Fibroblast of skin of right biceps (primary cell): ENCODE data around the gene TRANK1.
A peak's percentile ranks its signal among the peaks of the same experiment; 100 is the strongest.
"Not testable (repeated sequence)": the region's sequence is repeated elsewhere in the genome, so short reads cannot be mapped to it uniquely, and the experiment has no call there.

Experiments
- DNase-seq: peaks from one replicate; pipeline ENCODE4 v3.0.0-alpha.2; 2013

Gene TRANK1

DNA sequence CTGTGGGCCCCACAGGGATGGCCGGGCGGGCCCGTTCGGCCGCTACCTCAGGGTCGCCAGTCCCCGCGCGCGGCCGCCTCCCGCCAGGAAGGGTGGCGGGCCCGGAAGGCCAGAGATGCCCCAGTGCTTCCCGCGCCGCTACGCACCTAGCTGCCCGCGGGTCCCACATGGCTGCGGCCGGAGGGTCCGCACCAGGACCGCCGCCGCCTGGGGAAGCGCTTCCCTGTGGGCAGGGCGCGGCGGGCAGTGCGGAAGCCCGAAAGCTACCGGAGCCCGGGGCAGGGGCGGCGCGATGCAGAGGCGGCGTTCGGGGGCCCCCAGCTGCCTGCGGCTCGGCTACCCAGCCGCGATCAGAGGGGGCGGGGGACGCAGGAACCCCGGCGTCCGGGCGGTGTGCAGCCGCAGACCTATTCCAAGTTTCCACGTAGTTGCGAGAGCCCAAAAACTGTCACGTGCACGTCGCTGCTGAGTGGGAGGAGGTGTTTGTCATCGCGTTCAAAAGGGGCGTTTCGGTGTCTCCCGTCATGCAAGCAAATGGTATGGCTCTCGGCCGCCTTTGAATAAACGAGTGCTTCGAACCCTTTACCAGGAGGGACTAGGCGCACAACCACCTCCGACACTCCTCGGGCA is at the start of gene TRANK1:
Gene TRANK1 (minus strand): TSS at position 414 of the 630 bp plus-strand sequence. CDS start 245 bp downstream, at position 169.
- peak; percentile 67 for DNase-seq

- peak; percentile 100 for DNase-seq
These were observed 48.8 kb upstream of the TRANK1 start, which contains the start of gene MLH1 for GRCh38 chr3:36993326-36994283. MLH1 (plus strand) TSS chr3:36993518; CDS start chr3:36993548, 30 bp downstream.

DNA sequence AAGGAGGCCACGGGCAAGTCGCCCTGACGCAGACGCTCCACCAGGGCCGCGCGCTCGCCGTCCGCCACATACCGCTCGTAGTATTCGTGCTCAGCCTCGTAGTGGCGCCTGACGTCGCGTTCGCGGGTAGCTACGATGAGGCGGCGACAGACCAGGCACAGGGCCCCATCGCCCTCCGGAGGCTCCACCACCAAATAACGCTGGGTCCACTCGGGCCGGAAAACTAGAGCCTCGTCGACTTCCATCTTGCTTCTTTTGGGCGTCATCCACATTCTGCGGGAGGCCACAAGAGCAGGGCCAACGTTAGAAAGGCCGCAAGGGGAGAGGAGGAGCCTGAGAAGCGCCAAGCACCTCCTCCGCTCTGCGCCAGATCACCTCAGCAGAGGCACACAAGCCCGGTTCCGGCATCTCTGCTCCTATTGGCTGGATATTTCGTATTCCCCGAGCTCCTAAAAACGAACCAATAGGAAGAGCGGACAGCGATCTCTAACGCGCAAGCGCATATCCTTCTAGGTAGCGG is 48.0 kb upstream of the TRANK1 start, which contains the start of gene EPM2AIP1:
Gene EPM2AIP1 (minus strand): TSS at position 326 of the 520 bp plus-strand sequence. CDS start 54 bp downstream, at position 272.
- DNase-seq = no peak

DNA sequence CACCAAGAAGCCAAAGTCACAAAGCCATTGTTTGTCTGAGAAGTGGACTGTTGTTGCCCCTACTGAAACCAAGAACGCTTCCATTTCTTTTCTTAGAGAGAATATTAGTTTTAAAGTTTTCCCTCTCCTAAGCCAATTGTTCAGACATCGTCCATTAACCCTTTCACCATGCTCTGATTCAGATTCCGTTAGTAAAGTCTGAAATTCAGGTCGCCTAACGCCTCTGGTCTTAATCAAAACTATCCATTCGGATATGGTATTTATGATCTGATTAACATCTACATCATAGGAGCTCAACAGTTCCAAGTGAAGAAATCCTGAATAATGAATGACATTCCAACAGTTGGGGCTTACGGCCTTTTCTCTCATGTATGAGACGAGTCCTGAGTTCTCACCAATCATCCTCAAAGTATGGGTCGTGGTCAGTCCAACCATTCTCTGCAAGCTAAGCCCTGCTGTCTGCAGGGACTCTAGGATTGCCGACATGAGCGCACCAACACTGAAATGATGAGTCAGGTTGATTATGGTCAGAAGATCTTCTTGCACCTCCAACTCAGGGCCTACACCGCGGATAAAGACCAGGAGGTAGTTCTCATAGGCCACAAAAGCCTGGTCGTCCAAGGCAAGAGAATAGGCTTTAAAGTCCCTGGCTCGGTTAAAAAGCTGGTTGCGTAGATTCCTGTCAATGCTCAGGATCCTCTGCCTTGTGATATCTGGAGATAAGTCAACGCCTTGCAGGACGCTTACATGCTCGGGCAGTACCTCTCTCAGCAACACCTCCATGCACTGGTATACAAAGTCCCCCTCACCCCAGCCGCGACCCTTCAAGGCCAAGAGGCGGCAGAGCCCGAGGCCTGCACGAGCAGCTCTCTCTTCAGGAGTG is 47.3 kb upstream of the TRANK1 start:
- peak; percentile 72 for DNase-seq

GRCh38 chr3:36991147-36991546 is 46.3 kb upstream of the TRANK1 start:
- DNase-seq = no peak

GRCh38 chr3:36989568-36989967 is 44.7 kb upstream of the TRANK1 start:
- DNase-seq = no peak

- DNase-seq = no peak
These were observed 44.2 kb upstream of the TRANK1 start for GRCh38 chr3:36989005-36989404.

DNA sequence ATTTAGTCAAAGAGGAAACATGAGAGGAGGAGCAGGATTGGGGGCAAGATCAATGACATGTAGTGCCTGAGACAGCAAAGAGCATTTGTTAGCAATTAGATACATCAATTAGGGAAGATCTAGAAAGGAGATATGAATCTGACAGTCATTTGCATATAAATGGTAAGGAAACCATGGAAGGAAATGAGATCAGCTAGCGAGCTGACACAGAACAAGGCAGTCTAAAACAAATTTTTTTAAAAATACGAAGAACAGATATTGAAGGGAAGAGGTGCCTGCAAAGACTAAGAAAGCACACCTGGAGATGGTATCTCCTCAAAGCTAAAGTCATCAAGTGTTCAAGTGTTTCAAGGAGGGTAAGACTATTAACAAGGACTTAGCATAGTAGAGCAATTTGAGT is 43.5 kb upstream of the TRANK1 start:
- DNase-seq = no peak

DNA sequence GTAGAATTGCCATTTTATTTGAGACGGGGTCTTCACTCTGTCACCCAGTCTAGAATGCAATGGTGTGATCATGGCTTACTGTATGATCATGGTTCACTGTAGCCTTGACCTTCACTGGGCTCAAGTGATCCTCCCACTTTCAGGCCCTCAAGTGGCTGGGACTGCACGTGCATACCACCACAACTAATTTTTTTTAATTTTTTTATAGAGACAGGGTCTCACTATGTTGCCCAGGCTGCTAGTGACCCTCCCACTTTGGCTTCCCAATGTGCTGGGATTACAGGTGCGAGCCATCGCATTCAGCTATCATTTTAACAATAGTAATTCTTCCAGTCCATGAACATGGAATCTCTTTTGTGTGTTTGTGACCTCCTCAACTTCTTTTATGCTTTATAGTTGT is 36.2 kb upstream of the TRANK1 start:
- no peak for DNase-seq

GRCh38 chr3:36973139-36973538 is 28.3 kb upstream of the TRANK1 start:
- DNase-seq = no peak

GRCh38 chr3:36972163-36972562 is 27.3 kb upstream of the TRANK1 start:
- DNase-seq = no peak

DNA sequence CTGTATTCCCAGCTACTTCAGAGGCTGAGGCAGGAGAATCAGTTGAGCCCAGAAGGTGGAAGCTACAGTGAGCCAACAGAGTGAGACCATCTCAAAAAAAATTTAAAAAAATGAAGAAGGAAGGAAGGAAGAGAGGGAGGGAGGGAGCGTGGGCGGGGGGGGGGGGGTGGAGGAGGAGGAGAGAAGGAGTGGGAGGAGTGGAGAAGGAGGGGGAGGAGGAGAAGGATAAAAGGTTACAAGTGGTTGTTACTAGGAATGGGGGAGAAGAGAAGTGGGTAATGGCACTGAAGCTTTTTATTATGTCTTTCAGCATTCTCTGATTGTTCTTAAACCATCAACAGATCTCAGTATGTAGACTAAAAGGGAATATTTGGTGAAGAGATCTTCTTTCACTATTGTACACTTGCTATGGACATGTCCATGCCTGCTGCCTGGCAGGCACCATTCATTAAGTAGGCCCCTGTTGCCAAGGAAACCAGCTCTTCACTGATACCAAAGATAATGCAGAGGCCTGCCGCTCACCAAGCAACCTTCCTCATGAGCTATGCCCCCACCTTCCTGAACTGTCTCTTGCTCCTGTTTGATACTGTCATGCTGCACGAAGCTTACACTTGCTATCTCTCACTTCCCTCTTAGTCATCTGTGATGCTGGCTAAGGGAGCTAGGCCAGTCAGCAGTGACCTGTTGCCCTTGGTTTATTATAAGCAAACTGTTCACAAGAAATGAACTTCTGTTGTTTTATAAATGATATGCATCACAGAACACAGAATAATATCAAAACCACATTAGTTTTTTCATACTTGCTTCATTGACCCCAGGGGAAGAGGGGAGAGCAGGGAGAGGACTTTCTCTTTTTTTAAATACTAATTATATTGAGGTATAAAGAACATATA is 24.9 kb upstream of the TRANK1 start:
- DNase-seq = peak; percentile 42

DNA sequence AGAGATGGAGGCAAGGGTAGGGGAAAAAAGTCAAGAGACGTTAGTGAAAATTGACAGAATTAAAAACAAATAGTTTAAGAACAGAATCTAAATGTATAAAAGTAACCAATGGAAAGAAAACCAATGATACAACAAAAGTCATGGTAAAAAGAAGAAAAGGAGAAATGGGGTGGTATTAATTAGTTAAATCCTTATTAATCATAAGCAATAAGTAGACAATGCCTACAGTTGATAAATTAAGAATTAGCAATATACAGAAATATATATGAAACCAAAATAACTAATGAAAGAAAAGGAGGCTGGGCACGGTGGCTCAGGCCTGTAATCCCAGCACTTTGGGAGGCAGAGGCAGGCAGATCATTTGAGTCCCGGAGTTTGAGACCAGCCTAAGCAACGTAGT is 24.2 kb upstream of the TRANK1 start:
- no peak for DNase-seq

DNA sequence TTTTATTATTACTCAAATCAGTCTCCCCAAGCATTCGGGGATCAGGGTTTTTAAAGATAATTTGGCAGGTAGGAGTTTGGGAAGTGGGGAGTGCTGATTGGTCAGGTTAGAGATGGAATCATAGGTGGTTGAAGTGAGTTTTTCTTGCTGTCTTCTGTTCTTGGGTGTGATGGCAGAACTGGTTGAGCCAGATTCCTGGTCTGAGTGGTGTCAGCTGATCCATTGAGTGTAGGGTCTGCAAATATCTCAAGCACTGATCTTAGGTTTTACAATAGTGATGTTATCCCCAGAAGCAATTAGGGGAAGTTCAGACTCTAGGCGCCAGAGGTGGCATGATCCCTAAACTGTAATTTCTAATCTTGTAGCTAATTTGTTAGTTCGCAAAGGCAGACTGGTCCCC is 20.6 kb upstream of the TRANK1 start:
- no peak for DNase-seq

GRCh38 chr3:36964817-36965216 is 20.0 kb upstream of the TRANK1 start:
- DNase-seq = no peak

- no peak for DNase-seq
These were observed 19.5 kb upstream of the TRANK1 start for GRCh38 chr3:36964331-36964730.

GRCh38 chr3:36963008-36963407 is 18.2 kb upstream of the TRANK1 start:
- DNase-seq = not testable (repeated sequence)

DNA sequence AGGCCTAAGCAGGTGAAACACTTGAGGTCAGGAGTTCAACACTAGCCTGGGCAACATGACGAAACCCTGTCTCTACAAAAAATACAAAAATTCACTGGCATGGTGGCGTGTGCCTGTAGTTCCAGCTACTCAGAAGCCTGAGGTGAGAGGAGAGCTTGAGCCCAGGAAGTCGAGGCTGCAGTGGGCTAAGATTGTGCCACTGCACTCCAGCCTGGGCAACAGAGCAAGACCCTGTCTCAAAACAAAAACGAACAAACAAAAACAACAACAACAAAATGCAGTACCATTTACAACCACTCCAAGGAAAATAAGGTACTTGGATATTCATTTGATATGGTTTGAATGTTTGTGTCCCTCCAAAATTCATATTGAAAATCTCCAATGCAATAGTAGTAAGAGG is 15.6 kb upstream of the TRANK1 start:
- no peak for DNase-seq

DNA sequence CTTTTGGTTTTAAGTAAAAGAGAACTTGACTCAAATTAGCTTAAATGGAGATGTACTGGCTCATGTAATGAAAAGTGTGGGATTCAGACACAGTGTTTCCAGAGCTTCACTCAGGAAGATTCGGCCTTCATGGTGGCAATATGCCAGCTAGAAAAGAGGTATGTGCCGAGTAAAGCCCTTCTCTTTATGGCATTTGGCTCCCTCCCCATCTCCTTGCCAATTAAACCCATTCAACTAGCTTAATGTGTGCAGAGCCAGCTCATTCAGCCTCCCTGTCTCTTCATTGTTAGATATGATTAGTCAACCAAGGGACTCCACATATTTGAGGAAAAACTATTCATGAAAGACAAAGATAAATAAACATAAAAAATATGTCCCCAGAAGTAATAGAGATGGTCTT is 15.0 kb upstream of the TRANK1 start:
- peak; percentile 14 for DNase-seq

- peak; percentile 77 for DNase-seq
These were observed 13.2 kb upstream of the TRANK1 start for GRCh38 chr3:36957862-36958686.

DNA sequence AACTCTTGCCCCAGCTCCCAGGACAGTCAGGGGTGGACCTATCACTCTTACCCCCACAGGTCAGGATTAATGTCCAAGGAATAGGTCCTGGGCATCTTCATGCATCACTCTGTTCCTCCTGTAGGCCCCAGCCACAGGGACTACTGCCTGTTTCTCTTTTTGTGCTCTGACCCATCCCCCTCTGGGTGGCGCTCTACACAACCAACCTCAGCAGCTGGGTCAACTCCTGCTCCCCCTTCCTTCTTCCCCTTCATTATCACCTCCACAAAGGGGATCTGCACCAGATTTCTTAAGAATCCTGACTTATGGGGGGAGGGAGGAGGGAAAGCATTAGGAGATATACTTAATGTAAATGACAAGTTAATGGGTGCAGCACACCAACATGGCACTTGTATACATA is 12.2 kb upstream of the TRANK1 start:
- DNase-seq = no peak
